ENCODE results near the gene NFIC.

Gene NFIC

GRCh38 chr19:3511506-3512251 is 145.3 kb downstream of the NFIC start:
- DNase-seq (ENCODE audit: low spot score): no peak

- no peak for DNase-seq (ENCODE audit: low spot score)
Observed at GRCh38 chr19:3512562-3513228, 146.3 kb downstream of the NFIC start.

- DNase-seq (ENCODE audit: low spot score): no peak
Observed at GRCh38 chr19:3513229-3514140, 147.1 kb downstream of the NFIC start.

GRCh38 chr19:3514930-3515329 is 148.5 kb downstream of the NFIC start:
- no peak for DNase-seq (ENCODE audit: low spot score)

GRCh38 chr19:3515891-3516422 is 149.6 kb downstream of the NFIC start:
- no peak for DNase-seq (ENCODE audit: low spot score)

GRCh38 chr19:3516675-3517207 is 150.4 kb downstream of the NFIC start:
- no peak for DNase-seq (ENCODE audit: low spot score)

GRCh38 chr19:3517638-3518037 is 151.3 kb downstream of the NFIC start:
- DNase-seq (ENCODE audit: low spot score): no peak

GRCh38 chr19:3518255-3518654 is 151.9 kb downstream of the NFIC start:
- no peak for DNase-seq (ENCODE audit: low spot score)

GRCh38 chr19:3518659-3519058 is 152.3 kb downstream of the NFIC start:
- no peak for DNase-seq (ENCODE audit: low spot score)

Measured in ecto neural progenitor cell (in vitro differentiated cells).